T47D (cell line): ENCODE measurements around the gene HMGA1.

ENCODE experiments used
- DNase-seq, 2 experiments: peaks; one replicate each; pipeline versions ENCODE4 v3.0.0 to v3.0.0-alpha.2; 2011 to 2012; ENCODE audit warnings: low read depth in 1 of 2, low spot score in 1 of 2
- JUND ChIP-seq: IDR thresholded peaks from 2 replicates; pipeline ENCODE4 v1.6.1; 2012; ENCODE audit warnings: low read depth
- in situ Hi-C: cut with HindIII; loops from 2 replicates; pipeline ENCODE4 v1.10.0; 2016; ENCODE audit warnings: low sequenced_read_pairs, low pct_unique_long_range_greater_than_20kb

HMGA1 gene

GRCh38 chr6:34285448-34286164 lies 48.9 kb downstream of the HMGA1 start:
- DNase-seq, result no peak
- in situ Hi-C loops, result no loop called here
- no peak for TF ChIP-seq JUND

GRCh38 chr6:34288581-34288980 lies 51.9 kb downstream of the HMGA1 start:
- TF ChIP-seq JUND, result no peak
- DNase-seq, result no peak
- in situ Hi-C loops, result no loop called here

GRCh38 chr6:34289137-34289536 lies 52.5 kb downstream of the HMGA1 start:
- no peak for TF ChIP-seq JUND
- DNase-seq, result no peak
- in situ Hi-C loops, result no loop called here

- DNase-seq, result no peak
- TF ChIP-seq JUND, result no peak
- in situ Hi-C loops, result no loop called here
Measured at GRCh38 chr6:34292954-34293353, 56.3 kb downstream of the HMGA1 start.

- no peak for TF ChIP-seq JUND
- DNase-seq, result no peak
- in situ Hi-C loops, result no loop called here
Measured at GRCh38 chr6:34295721-34296120, 59.0 kb downstream of the HMGA1 start.
